Fibroblast of skin of right quadriceps (primary cell): ENCODE results near the gene CAMKK2.
"Not testable (repeated sequence)": the region's sequence is repeated elsewhere in the genome, so short reads cannot be mapped to it uniquely, and the experiment has no call there.

Experiments
- DNase-seq: peaks from one replicate; pipeline ENCODE4 v3.0.0-alpha.2; 2013

CAMKK2 gene

GRCh38 chr12:121297435-121297991, 1.0 kb upstream of the CAMKK2 start:
- DNase-seq, result no peak

GRCh38 chr12:121295746-121296617, 527 bp downstream of the CAMKK2 start:
- DNase-seq, result no peak

- no peak for DNase-seq
Measured at GRCh38 chr12:121295116-121295745, 1.3 kb downstream of the CAMKK2 start.

- no peak for DNase-seq
Measured at GRCh38 chr12:121294151-121294889, 2.2 kb downstream of the CAMKK2 start.

GRCh38 chr12:121293603-121294002, 2.9 kb downstream of the CAMKK2 start:
- DNase-seq, result no peak

GRCh38 chr12:121290410-121290809, 6.1 kb downstream of the CAMKK2 start:
- DNase-seq, result no peak

- no peak for DNase-seq
Measured at GRCh38 chr12:121289962-121290361, 6.5 kb downstream of the CAMKK2 start.

GRCh38 chr12:121288986-121289385, 7.5 kb downstream of the CAMKK2 start:
- DNase-seq, result no peak

GRCh38 chr12:121288158-121288845, 8.2 kb downstream of the CAMKK2 start:
- DNase-seq, result no peak

- DNase-seq, result peak; percentile 54
Measured at GRCh38 chr12:121287267-121287954, 9.1 kb downstream of the CAMKK2 start.

GRCh38 chr12:121285856-121286255, 10.7 kb downstream of the CAMKK2 start:
- no peak for DNase-seq

GRCh38 chr12:121284551-121285390, 11.7 kb downstream of the CAMKK2 start:
- DNase-seq, result no peak

- DNase-seq, result no peak
Measured at GRCh38 chr12:121283841-121284240, 12.7 kb downstream of the CAMKK2 start.

- DNase-seq, result no peak
Measured at GRCh38 chr12:121283388-121283787, 13.1 kb downstream of the CAMKK2 start.

GRCh38 chr12:121282910-121283309, 13.6 kb downstream of the CAMKK2 start:
- DNase-seq, result not testable (repeated sequence)

GRCh38 chr12:121282072-121282742, 14.3 kb downstream of the CAMKK2 start:
- DNase-seq, result no peak

GRCh38 chr12:121281116-121281515, 15.4 kb downstream of the CAMKK2 start:
- not testable (repeated sequence) for DNase-seq

GRCh38 chr12:121280531-121280930, 16.0 kb downstream of the CAMKK2 start:
- not testable (repeated sequence) for DNase-seq

GRCh38 chr12:121279507-121279915, 17.0 kb downstream of the CAMKK2 start:
- DNase-seq, result no peak

- no peak for DNase-seq
Measured at GRCh38 chr12:121279071-121279375, 17.5 kb downstream of the CAMKK2 start.
